H1 (cell line): Measurements from ENCODE around the gene INTU. TPM values are rescaled to one million over a fixed set of nuclear protein-coding genes. Genes with fewer than 3 reads are reported as not detected.

Experiments
- CTCF ChIA-PET: fragments of 300-600 bp; sonication (Branson Sonifier 250); formaldehyde crosslinking; loops from one replicate; lab custom pipeline; 2021; ENCODE audit not compliant: partially characterized antibody; lab: Charles Lee
- POLR2A ChIA-PET: fragments of 300-600 bp; sonication (Branson Sonifier 250); formaldehyde crosslinking; loops from one replicate; lab custom pipeline; 2021; ENCODE audit warnings: inconsistent platforms; ENCODE audit not compliant: partially characterized antibody; lab: Charles Lee
- DNase-seq, 2 experiments: peaks; one replicate each; pipeline versions ENCODE4 v3.0.0 to v3.0.0-alpha.2; 2010 to 2022; ENCODE audit warnings: low spot score in 2 of 2, low read depth in 1 of 2, mixed read lengths in 1 of 2
- FAIRE-seq: peaks from 2 replicates; lab custom pipeline; 2011; peaks lifted over from hg19 to GRCh38; lab: Jason Lieb, UNC
- H2AFZ ChIP-seq: 2 replicates; pipeline ENCODE4 v1.8.1; 2012; ENCODE audit warnings: low read length, inconsistent platforms
- H2AK5ac ChIP-seq: 2 replicates; pipeline ENCODE4 v1.6.1; 2013; ENCODE audit warnings: low read depth, low read length
- H2BK120ac ChIP-seq: replicated peaks from 2 replicates; pipeline ENCODE3; 2013; ENCODE audit warnings: low read depth, low read length, inconsistent platforms
- H2BK12ac ChIP-seq: 2 replicates; pipeline ENCODE4 v1.6.1; 2013; ENCODE audit warnings: low read depth, low read length
- H2BK15ac ChIP-seq: 2 replicates; pipeline ENCODE4 v1.6.1; 2013; ENCODE audit warnings: low read length
- H2BK20ac ChIP-seq: 2 replicates; pipeline ENCODE4 v1.6.1; 2013; ENCODE audit warnings: low read length
- H2BK5ac ChIP-seq: 2 replicates; pipeline ENCODE4 v1.6.1; 2013; ENCODE audit warnings: low read depth, low read length
- H3K14ac ChIP-seq: 2 replicates; pipeline ENCODE4 v1.6.1; 2013; ENCODE audit warnings: inconsistent platforms; ENCODE audit not compliant: insufficient read length
- H3K18ac ChIP-seq: 2 replicates; pipeline ENCODE4 v1.6.1; 2013; ENCODE audit warnings: low read length; ENCODE audit errors: extremely low read depth
- H3K23ac ChIP-seq: 2 replicates; pipeline ENCODE4 v1.6.1; 2013; ENCODE audit warnings: inconsistent platforms; ENCODE audit not compliant: insufficient read length
- H3K23me2 ChIP-seq: 2 replicates; pipeline ENCODE4 v1.6.1; 2013; ENCODE audit warnings: low read depth, low read length
- H3K27ac ChIP-seq: 2 replicates; pipeline ENCODE4 v1.6.1; 2011; ENCODE audit warnings: low read depth, low read length, inconsistent platforms
- H3K27me3 ChIP-seq, 4 experiments: replicated peaks in 1 of 4; 1 replicate in 1 of 4; 2 replicates in 3 of 4; pipeline versions ENCODE4 v1.6.1 to v1.8.1; 2011 to 2013; ENCODE audit warnings: low read length in 3 of 4, mild to moderate bottlenecking in 3 of 4, inconsistent platforms in 2 of 4, mixed read lengths in 2 of 4, moderate library complexity in 1 of 4; ENCODE audit not compliant: control insufficient read depth in 3 of 4, insufficient read depth in 3 of 4; ENCODE audit errors: extremely low read depth in 1 of 4
- H3K36me3 ChIP-seq, 4 experiments: 2 replicates each; pipeline versions ENCODE4 v1.6.1 to v1.8.1; 2011 to 2013; ENCODE audit warnings: mild to moderate bottlenecking in 4 of 4, low read length in 3 of 4, moderate library complexity in 2 of 4, control low read depth in 1 of 4, inconsistent platforms in 1 of 4; ENCODE audit not compliant: insufficient read depth in 4 of 4, control insufficient read depth in 2 of 4
- H3K4ac ChIP-seq: replicated peaks from 2 replicates; pipeline ENCODE3; 2013; ENCODE audit warnings: low read length, low read depth, mixed read lengths, inconsistent platforms; ENCODE audit not compliant: insufficient read length
- H3K4me1 ChIP-seq, 4 experiments: replicated peaks in 1 of 4; 1 replicate in 1 of 4; 2 replicates in 3 of 4; pipeline versions ENCODE4 v1.6.1 to v1.8.1; 2011 to 2013; ENCODE audit warnings: low read length in 3 of 4, inconsistent platforms in 2 of 4, mixed read lengths in 1 of 4; ENCODE audit not compliant: insufficient read depth in 4 of 4, control insufficient read depth in 3 of 4
- H3K4me2 ChIP-seq, 2 experiments: 2 replicates each; pipeline versions ENCODE4 v1.6.1 to v1.8.1; 2011 to 2013; ENCODE audit warnings: low read depth in 2 of 2, low read length in 2 of 2, control low read depth in 1 of 2, inconsistent platforms in 1 of 2, mild to moderate bottlenecking in 1 of 2; ENCODE audit not compliant: insufficient read depth in 1 of 2
- H3K4me3 ChIP-seq, 4 experiments: fragments of 200-600, 300-600 bp in 1 of 4; sonication (generic), shearing (Covaris generic), sonication (Bioruptor Twin) in 1 of 4; 2 replicates each; pipeline versions ENCODE4 v1.5.1 to v1.8.1; 2011 to 2016; ENCODE audit warnings: low read length in 4 of 4, low read depth in 3 of 4, control low read depth in 2 of 4, inconsistent platforms in 2 of 4, mild to moderate bottlenecking in 2 of 4, mixed read lengths in 1 of 4, moderate library complexity in 1 of 4; ENCODE audit not compliant: insufficient read depth in 2 of 4; ENCODE audit errors: extremely low read depth in 1 of 4
- H3K56ac ChIP-seq: replicated peaks from 2 replicates; pipeline ENCODE3; 2013; ENCODE audit warnings: low read depth, mild to moderate bottlenecking, mixed read lengths, low read length, inconsistent platforms; ENCODE audit not compliant: insufficient read length
- H3K79me1 ChIP-seq: 2 replicates; pipeline ENCODE4 v1.6.1; 2013; ENCODE audit warnings: low read depth, low read length, control low read depth
- H3K79me2 ChIP-seq, 2 experiments: 2 replicates each; pipeline versions ENCODE4 v1.6.1 to v1.8.1; 2012 to 2013; ENCODE audit warnings: low read length in 2 of 2, mild to moderate bottlenecking in 2 of 2, inconsistent platforms in 1 of 2; ENCODE audit not compliant: insufficient read depth in 2 of 2, control insufficient read depth in 1 of 2
- H3K9ac ChIP-seq, 4 experiments: replicated peaks in 1 of 4; 1 replicate in 1 of 4; 2 replicates in 3 of 4; pipeline versions ENCODE4 v1.6.1 to v1.8.1; 2011 to 2013; ENCODE audit warnings: low read depth in 3 of 4, low read length in 3 of 4, control low read depth in 2 of 4, mild to moderate bottlenecking in 2 of 4, moderate library complexity in 2 of 4, inconsistent platforms in 1 of 4; ENCODE audit errors: extremely low read depth in 1 of 4
- H3K9me3 ChIP-seq, 2 experiments: 2 replicates each; pipeline versions ENCODE4 v1.6.1 to v1.8.1; 2012 to 2013; ENCODE audit warnings: mild to moderate bottlenecking in 2 of 2, moderate library complexity in 2 of 2, control low read depth in 1 of 2, inconsistent platforms in 1 of 2, low read depth in 1 of 2, low read length in 1 of 2, mixed read lengths in 1 of 2; ENCODE audit not compliant: insufficient read depth in 2 of 2
- H4K20me1 ChIP-seq, 2 experiments: replicated peaks in 1 of 2; 2 replicates each; pipeline versions ENCODE3 to v1.8.1; 2011 to 2013; ENCODE audit warnings: inconsistent platforms in 2 of 2, low read length in 2 of 2, mild to moderate bottlenecking in 1 of 2; ENCODE audit not compliant: insufficient read depth in 2 of 2, control insufficient read depth in 1 of 2
- H4K5ac ChIP-seq: 2 replicates; pipeline ENCODE4 v1.6.1; 2013; ENCODE audit warnings: low read length, low read depth, mixed read lengths, inconsistent platforms; ENCODE audit not compliant: insufficient read length
- H4K8ac ChIP-seq: 2 replicates; pipeline ENCODE4 v1.8.0; 2013; ENCODE audit warnings: mild to moderate bottlenecking, moderate library complexity, low read length, inconsistent platforms; ENCODE audit not compliant: insufficient read depth; ENCODE audit errors: extremely low read depth
- H4K91ac ChIP-seq: replicated peaks from 2 replicates; pipeline ENCODE3; 2013; ENCODE audit warnings: low read length, mixed read lengths, inconsistent platforms; ENCODE audit not compliant: insufficient read length
- ATF2 ChIP-seq: IDR thresholded peaks from 2 replicates; pipeline ENCODE4 v1.6.1; 2012; ENCODE audit warnings: low read length, inconsistent platforms
- BRCA1 ChIP-seq: IDR thresholded peaks from 2 replicates; pipeline ENCODE4 v1.6.1; 2012; ENCODE audit warnings: low read depth, low read length, improper control_type of control experiment
- CBX8 ChIP-seq: fragments of 300-800, 300-1000 bp; sonication (generic); IDR thresholded peaks from 2 replicates; pipeline ENCODE4 v1.7.1; 2016; ENCODE audit warnings: low read depth, low read length, borderline replicate concordance
- E2F6 ChIP-seq: IDR thresholded peaks from 2 replicates; pipeline ENCODE4 v1.6.1; 2012; ENCODE audit warnings: inconsistent platforms
- EP300 ChIP-seq, 2 experiments: IDR thresholded peaks; 1 replicate in 1 of 2; 2 replicates in 1 of 2; pipeline ENCODE4 v1.6.1; 2011 to 2012; ENCODE audit warnings: low read depth in 2 of 2, low read length in 2 of 2, mild to moderate bottlenecking in 2 of 2, borderline replicate concordance in 1 of 2, inconsistent platforms in 1 of 2, moderate library complexity in 1 of 2
- GTF2F1 ChIP-seq: IDR thresholded peaks from 2 replicates; pipeline ENCODE4 v1.6.1; 2012; ENCODE audit warnings: low read depth, low read length, improper control_type of control experiment, borderline replicate concordance
- JUN ChIP-seq: IDR thresholded peaks from 2 replicates; pipeline ENCODE4 v1.6.1; 2011; ENCODE audit warnings: low read depth, mild to moderate bottlenecking, improper control_type of control experiment, low read length
- MAFK ChIP-seq: IDR thresholded peaks from 2 replicates; pipeline ENCODE4 v1.6.1; 2012; ENCODE audit warnings: low read depth, mild to moderate bottlenecking, improper control_type of control experiment, low read length
- NRF1 ChIP-seq: IDR thresholded peaks from 2 replicates; pipeline ENCODE4 v1.6.1; 2011; ENCODE audit warnings: mild to moderate bottlenecking, low read depth, low read length, improper control_type of control experiment
- SIN3A ChIP-seq, 2 experiments: IDR thresholded peaks in 1 of 2; conservative IDR thresholded peaks in 1 of 2; 2 replicates each; pipeline ENCODE4 v1.6.1; 2011 to 2012; ENCODE audit warnings: low read length in 2 of 2, improper control_type of control experiment in 1 of 2, low read depth in 1 of 2, mild to moderate bottlenecking in 1 of 2
- SP2 ChIP-seq: IDR thresholded peaks from 2 replicates; pipeline ENCODE4 v1.6.1; 2012; ENCODE audit warnings: mild to moderate bottlenecking, low read length, inconsistent platforms
- WGBS, 2 experiments: shearing (Covaris generic) in 1 of 2; methylation state at CpG; one replicate each; pipeline versions ENCODE4 v1.1.6 to v1.1.7; 2013 to 2015; ENCODE audit warnings: low lambda C conversion rate in 2 of 2, mixed read lengths in 2 of 2, inconsistent platforms in 1 of 2, low coverage in 1 of 2, missing lambda C conversion rate in 1 of 2; ENCODE audit not compliant: insufficient replicate concordance in 2 of 2, insufficient coverage in 1 of 2, insufficient read length in 1 of 2; ENCODE audit errors: extremely low coverage in 1 of 2, missing lambda C conversion rate in 1 of 2; 5-methylcytosine and 5-hydroxymethylcytosine counted together
- polyA plus RNA-seq, 7 experiments: library from polyadenylated mRNA; depleted of rRNA in 3 of 7; stranded (reverse) in 5 of 7; unstranded in 2 of 7; fragments of >200 nt in 5 of 7; fragments of 200-250 nt in 2 of 7; gene quantifications; 1 replicate in 5 of 7; 2 replicates in 1 of 7; 4 replicates in 1 of 7; pipeline versions ENCODE4 v1.2.1 to v1.2.3, GENCODE V29; 2011 to 2013; ENCODE audit warnings: missing spikeins in 2 of 7, mixed read lengths in 2 of 7
- total RNA-seq: library from RNA; stranded (reverse); fragmentation: NEBNext Ultra II Directional; extraction: Animal tissue kit (Norgen Biotek cat#: 25700); gene quantifications from 2 replicates; pipeline ENCODE4 v1.2.1, GENCODE V29; 2021

INTU gene
- total and polyA plus RNA-seq, 2 of the 8 experiments (the other 6 are each of a cell fraction or from before 2014, with no cell fraction given), result 6.0 to 15.1 TPM

- peaks cover 2 to 23% (median 14%) of the 10 kb centered on the region in 4 experiments; a peak in 5 of 8 replicates for H3K36me3 ChIP-seq
- H2BK12ac ChIP-seq, result no peak overlapping the region
- DNase-seq (no peak), FAIRE-seq (no peak)
- H3K9ac ChIP-seq, result no peak overlapping the region
- H3K4me2 ChIP-seq, result no peak overlapping the region
- no peaks in the 10 kb centered on the region for H3K79me1 ChIP-seq
- no peak overlapping the region for H3K56ac ChIP-seq
- ChIA-PET CTCF (interaction anchor here (1.0 kb wide), 1 partner anchor 342 kb away, joined by 3 read pairs; no protein-coding TSS in a partner anchor), POLR2A (no interaction called here)
- no peaks in the 10 kb centered on the region; the same call in 1 of the 2 replicates for H3K23me2 ChIP-seq
- H2BK120ac ChIP-seq, result no peak overlapping the region
- no peak overlapping the region for H3K18ac ChIP-seq
- no peak overlapping the region for H3K27ac ChIP-seq
- no peak overlapping the region for H4K5ac ChIP-seq
- no peak overlapping the region for H3K23ac ChIP-seq
- H2BK5ac ChIP-seq, result no peak overlapping the region
- H3K4me1 ChIP-seq, result no peaks in the 10 kb centered on the region
- no peaks in the 10 kb centered on the region for H3K79me2 ChIP-seq
- no peak overlapping the region for H2BK15ac ChIP-seq
- no peak overlapping the region for H3K4ac ChIP-seq
- no peak overlapping the region for H3K14ac ChIP-seq
- no peak overlapping the region for H2AK5ac ChIP-seq
- H4K91ac ChIP-seq, result no peak overlapping the region
- no peak overlapping the region for H2BK20ac ChIP-seq
- H3K9me3 ChIP-seq, result peaks cover 0 to 8% of the 10 kb centered on the region in 2 experiments; a peak in 1 of 4 replicates
- H4K8ac ChIP-seq, result no peak overlapping the region
- WGBS, 2 experiments, result 91% methylated on average over 3 of the region's 3 CpGs; no CpG with 5 or more reads in 1 of the 2 experiments
- no peak overlapping the region for H3K4me3 ChIP-seq
- H3K27me3 ChIP-seq, result no peaks in the 10 kb centered on the region
- no peak overlapping the region for H2AFZ ChIP-seq
- no peaks in the 10 kb centered on the region for H4K20me1 ChIP-seq
- TF ChIP-seq MAFK (no peak), SP2 (no peak), E2F6 (no peak), JUN (no peak), GTF2F1 (no peak), NRF1 (no peak), ATF2 (no peak), EP300 (IDR thresholded peaks at IDR 0.05; ENCODE audit: borderline replicate concordance in 1 of 2, low read depth in 2 of 2, low read length in 2 of 2) (no peak), BRCA1 (no peak), CBX8 (no peak), SIN3A (conservative IDR thresholded peaks at IDR 0.05 in 1 of 2, IDR thresholded peaks at IDR 0.05 in 1 of 2; ENCODE audit: low read depth in 1 of 2, low read length in 2 of 2) (no peak)
Measured at GRCh38 chr4:127709456-127709855, 76.7 kb downstream of the INTU start.
